Nephron (organoid): ENCODE results near the gene PCNX2.

Source experiments
- H3K27ac Mint-ChIP-seq, 3 experiments: 2 replicates each; pipeline ENCODE4 v1.8.0; 2020; ENCODE audit warnings: mixed read lengths in 3 of 3, mild to moderate bottlenecking in 2 of 3, moderate library complexity in 1 of 3
- H3K27me3 Mint-ChIP-seq: 2 replicates; pipeline ENCODE4 v1.8.0; 2021; ENCODE audit warnings: low read depth, mild to moderate bottlenecking, moderate library complexity, mixed read lengths
- H3K36me3 Mint-ChIP-seq: 2 replicates; pipeline ENCODE4 v1.8.0; 2020; ENCODE audit warnings: low read depth, mixed read lengths
- H3K4me1 Mint-ChIP-seq: 2 replicates; pipeline ENCODE4 v1.8.0; 2020; ENCODE audit warnings: mixed read lengths
- H3K4me3 Mint-ChIP-seq, 3 experiments: 2 replicates each; pipeline ENCODE4 v1.8.0; 2020; ENCODE audit warnings: mild to moderate bottlenecking in 3 of 3, mixed read lengths in 3 of 3, moderate library complexity in 2 of 3
- H3K9me3 Mint-ChIP-seq: 2 replicates; pipeline ENCODE4 v1.8.0; 2020; ENCODE audit warnings: mixed read lengths
- CTCF ChIP-seq, 3 experiments: fragments of 200-600 bp; sonication (generic); IDR thresholded peaks; one replicate each; pipeline ENCODE4 v1.5.0; 2021; ENCODE audit warnings: antibody characterized with exemption in 3 of 3; ENCODE audit not compliant: unreplicated experiment in 3 of 3

Gene PCNX2

GRCh38 chr1:232974971-232975370 is 320.6 kb downstream of the PCNX2 start:
- peaks cover 13% of the 10 kb centered on the region for H3K4me1 Mint-ChIP-seq
- peaks cover 89% of the 10 kb centered on the region for H3K36me3 Mint-ChIP-seq
- H3K27me3 Mint-ChIP-seq, result peaks cover 6% of the 10 kb centered on the region
- no peak overlapping the region for H3K4me3 Mint-ChIP-seq
- TF ChIP-seq CTCF (IDR thresholded peaks at IDR 0.05; ENCODE audit: unreplicated experiment in 3 of 3), result no peak
- no peak overlapping the region for H3K27ac Mint-ChIP-seq
- peaks cover 36% of the 10 kb centered on the region for H3K9me3 Mint-ChIP-seq

GRCh38 chr1:232973652-232974611 is 321.6 kb downstream of the PCNX2 start:
- H3K9me3 Mint-ChIP-seq, result peaks cover 36% of the 10 kb centered on the region
- H3K4me1 Mint-ChIP-seq, result peaks cover 11% of the 10 kb centered on the region
- peaks cover 95% of the 10 kb centered on the region for H3K36me3 Mint-ChIP-seq
- H3K27me3 Mint-ChIP-seq, result peaks cover 2% of the 10 kb centered on the region
- TF ChIP-seq CTCF (IDR thresholded peaks at IDR 0.05; ENCODE audit: unreplicated experiment in 3 of 3), result no peak
- no peak overlapping the region for H3K27ac Mint-ChIP-seq
- no peak overlapping the region for H3K4me3 Mint-ChIP-seq

- Mint-ChIP-seq H3K27ac (no peak overlapping the region), H3K36me3 (peaks cover 80% of the 10 kb centered on the region), H3K4me1 (no peaks in the 10 kb centered on the region), H3K9me3 (peaks cover 36% of the 10 kb centered on the region), H3K4me3 (no peak overlapping the region), H3K27me3 (no peaks in the 10 kb centered on the region)
- no peak for TF ChIP-seq CTCF (IDR thresholded peaks at IDR 0.05; ENCODE audit: unreplicated experiment in 3 of 3)
Measured at GRCh38 chr1:232970508-232970907, 325.0 kb downstream of the PCNX2 start.

- Mint-ChIP-seq H3K4me3 (no peak overlapping the region), H3K4me1 (no peaks in the 10 kb centered on the region), H3K36me3 (peaks cover 80% of the 10 kb centered on the region), H3K9me3 (peaks cover 31% of the 10 kb centered on the region), H3K27ac (no peak overlapping the region), H3K27me3 (no peaks in the 10 kb centered on the region)
- no peak for TF ChIP-seq CTCF (IDR thresholded peaks at IDR 0.05; ENCODE audit: unreplicated experiment in 3 of 3)
Measured at GRCh38 chr1:232969799-232970198, 325.7 kb downstream of the PCNX2 start.

GRCh38 chr1:232968965-232969364 is 326.6 kb downstream of the PCNX2 start:
- Mint-ChIP-seq H3K27me3 (no peaks in the 10 kb centered on the region), H3K4me3 (no peak overlapping the region), H3K36me3 (peaks cover 77% of the 10 kb centered on the region), H3K27ac (no peak overlapping the region), H3K4me1 (no peaks in the 10 kb centered on the region), H3K9me3 (peaks cover 25% of the 10 kb centered on the region)
- no peak for TF ChIP-seq CTCF (IDR thresholded peaks at IDR 0.05; ENCODE audit: unreplicated experiment in 3 of 3)

GRCh38 chr1:232968391-232968790 is 327.1 kb downstream of the PCNX2 start:
- Mint-ChIP-seq H3K27ac (no peak overlapping the region), H3K27me3 (no peaks in the 10 kb centered on the region), H3K4me3 (no peak overlapping the region), H3K9me3 (peaks cover 19% of the 10 kb centered on the region), H3K4me1 (peaks cover 2% of the 10 kb centered on the region), H3K36me3 (peaks cover 77% of the 10 kb centered on the region)
- TF ChIP-seq CTCF (IDR thresholded peaks at IDR 0.05; ENCODE audit: unreplicated experiment in 3 of 3), result no peak
